DOHH2 (cell line): ENCODE measurements around the gene RLN2.

ENCODE experiments used
- CTCF ChIP-seq: fragments of 200-600 bp; sonication (generic); IDR thresholded peaks from one replicate; pipeline ENCODE4 v1.5.1; 2014; ENCODE audit warnings: antibody characterized with exemption, mild to moderate bottlenecking, low read depth, low read length; ENCODE audit not compliant: poor library complexity, severe bottlenecking
- EZH2phosphoT487 ChIP-seq: fragments of 200-600 bp; sonication (generic); IDR thresholded peaks from 2 replicates; pipeline ENCODE4 v1.6.1; 2017; ENCODE audit warnings: borderline replicate concordance, mild to moderate bottlenecking, antibody characterized with exemption, low read length, moderate library complexity, mixed read lengths

- TF ChIP-seq CTCF (peak; percentile 35), EZH2phosphoT487 (no peak)
Observed at GRCh38 chr9:5265939-5266338, 38.6 kb downstream of the RLN2 start.
